ENCODE data around the gene CA7. TPM values are rescaled to one million over a fixed set of nuclear protein-coding genes. Genes with fewer than 3 reads are reported as not detected.
A peak's percentile ranks its signal among the peaks of the same experiment; 100 is the strongest.

The CA7 gene
- total RNA-seq, 1 donor = not detected

DNA sequence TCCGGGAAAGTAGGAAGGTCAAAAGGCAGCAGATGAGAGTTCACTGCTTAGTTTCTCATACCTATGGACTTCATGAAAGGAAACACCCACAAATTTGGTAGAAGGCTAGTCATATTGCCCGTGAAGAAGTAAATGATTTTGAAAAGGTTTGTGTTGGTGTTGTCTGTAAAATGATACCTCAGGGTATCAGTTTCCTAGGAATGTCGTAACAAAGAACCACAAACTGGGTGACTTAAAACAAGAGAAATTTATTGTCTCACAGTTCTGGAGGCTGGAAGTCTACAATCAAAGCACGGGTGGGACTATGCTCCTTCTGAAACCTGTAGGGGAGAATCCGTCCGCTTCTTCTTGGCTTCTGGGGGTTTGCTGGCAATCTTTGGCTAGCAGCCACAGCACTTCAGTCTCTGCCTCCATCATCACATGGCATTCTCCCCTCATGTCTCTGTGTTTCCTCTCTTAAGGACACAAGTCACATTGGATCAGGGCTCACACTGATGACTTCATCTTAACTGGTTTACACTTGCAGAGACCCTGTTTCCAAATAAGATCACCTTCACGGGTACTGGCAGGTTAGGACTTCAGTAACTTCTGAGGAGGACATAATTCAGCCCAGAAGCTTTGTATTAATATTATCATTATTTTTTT lies 11.4 kb upstream of the CA7 start:
- TF ChIP-seq, protein P1, sequence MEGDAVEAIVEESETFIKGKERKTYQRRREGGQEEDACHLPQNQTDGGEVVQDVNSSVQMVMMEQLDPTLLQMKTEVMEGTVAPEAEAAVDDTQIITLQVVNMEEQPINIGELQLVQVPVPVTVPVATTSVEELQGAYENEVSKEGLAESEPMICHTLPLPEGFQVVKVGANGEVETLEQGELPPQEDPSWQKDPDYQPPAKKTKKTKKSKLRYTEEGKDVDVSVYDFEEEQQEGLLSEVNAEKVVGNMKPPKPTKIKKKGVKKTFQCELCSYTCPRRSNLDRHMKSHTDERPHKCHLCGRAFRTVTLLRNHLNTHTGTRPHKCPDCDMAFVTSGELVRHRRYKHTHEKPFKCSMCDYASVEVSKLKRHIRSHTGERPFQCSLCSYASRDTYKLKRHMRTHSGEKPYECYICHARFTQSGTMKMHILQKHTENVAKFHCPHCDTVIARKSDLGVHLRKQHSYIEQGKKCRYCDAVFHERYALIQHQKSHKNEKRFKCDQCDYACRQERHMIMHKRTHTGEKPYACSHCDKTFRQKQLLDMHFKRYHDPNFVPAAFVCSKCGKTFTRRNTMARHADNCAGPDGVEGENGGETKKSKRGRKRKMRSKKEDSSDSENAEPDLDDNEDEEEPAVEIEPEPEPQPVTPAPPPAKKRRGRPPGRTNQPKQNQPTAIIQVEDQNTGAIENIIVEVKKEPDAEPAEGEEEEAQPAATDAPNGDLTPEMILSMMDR (IDR thresholded peaks at IDR 0.05; ENCODE audit: insufficient read depth, low read length) = no peak
- DNase-seq (ENCODE audit: low read depth) = peak; percentile 21

DNA sequence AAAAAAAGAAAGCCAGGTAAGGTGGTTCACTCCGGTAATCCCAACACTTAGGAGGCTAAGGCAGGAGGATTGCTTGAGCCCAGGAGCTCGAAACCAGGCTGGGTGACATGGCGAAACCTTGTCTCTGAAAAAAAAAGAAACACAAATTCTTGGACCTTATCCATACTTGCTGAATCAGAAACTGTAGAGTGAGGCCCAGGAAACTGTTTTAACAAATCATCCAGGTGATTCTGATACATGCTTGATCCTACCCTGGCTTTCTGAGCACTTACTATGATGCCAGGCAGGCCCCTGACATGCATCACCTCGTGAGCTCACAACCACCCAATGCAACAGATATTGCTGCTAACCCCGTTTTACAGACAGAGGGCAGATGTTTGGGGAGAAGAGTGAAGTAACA lies 9.5 kb upstream of the CA7 start:
- H3K4me3 ChIP-seq (ENCODE audit: low read depth, low read length) = no peak overlapping the region
- no peak for DNase-seq (ENCODE audit: low read depth)
- TF ChIP-seq, protein P1 (IDR thresholded peaks at IDR 0.05; ENCODE audit: insufficient read depth, low read length) = no peak

More for the DNA sequence above, 11.4 kb upstream of the CA7 start:
- no peak overlapping the region for H3K4me3 ChIP-seq (ENCODE audit: low read depth, low read length)

DNA sequence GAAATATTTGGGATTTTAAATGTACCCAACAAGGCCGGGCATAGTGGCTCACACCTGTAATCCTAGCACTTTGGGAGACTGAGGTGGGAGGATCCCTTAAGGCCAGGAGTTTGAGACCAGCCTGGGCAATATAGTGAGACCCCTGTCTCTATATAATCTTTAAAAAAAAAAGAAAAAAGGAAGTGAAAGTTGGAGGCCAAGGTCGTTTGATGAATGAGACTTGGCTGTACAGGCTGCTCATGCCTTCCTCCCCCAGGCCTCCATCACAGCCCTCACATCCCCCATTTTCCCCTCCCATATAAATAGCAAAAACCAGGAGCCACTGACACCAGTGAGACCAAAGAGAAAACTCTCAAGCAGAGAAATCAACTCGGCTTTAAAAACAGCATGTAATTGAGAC lies 3.3 kb upstream of the CA7 start:
- TF ChIP-seq, protein P1 (IDR thresholded peaks at IDR 0.05; ENCODE audit: insufficient read depth, low read length) = no peak
- no peak overlapping the region for H3K4me3 ChIP-seq (ENCODE audit: low read depth, low read length)
- no peak for DNase-seq (ENCODE audit: low read depth)

DNA sequence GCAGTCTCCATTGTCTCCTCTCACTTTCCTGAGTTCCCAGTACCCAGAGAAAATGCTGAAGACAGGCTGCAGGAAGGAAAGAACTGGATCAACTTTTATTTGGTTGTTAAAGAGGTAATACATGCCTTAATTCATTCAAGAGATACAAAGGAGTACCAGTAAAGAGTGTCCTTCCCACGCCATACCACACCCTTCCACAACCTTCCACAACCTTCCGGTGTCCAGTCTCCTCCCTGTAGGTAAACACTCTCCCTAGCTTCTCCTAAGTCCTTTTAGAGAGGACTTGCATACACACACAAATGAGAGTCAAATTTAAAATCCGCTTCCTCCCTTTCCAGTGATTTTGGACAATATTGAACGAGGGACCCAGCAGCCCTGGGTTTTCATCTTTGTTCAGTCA lies 2.8 kb upstream of the CA7 start:
- TF ChIP-seq, protein P1 (IDR thresholded peaks at IDR 0.05; ENCODE audit: insufficient read depth, low read length) = no peak
- H3K4me3 ChIP-seq (ENCODE audit: low read depth, low read length) = no peak overlapping the region
- no peak for DNase-seq (ENCODE audit: low read depth)

DNA sequence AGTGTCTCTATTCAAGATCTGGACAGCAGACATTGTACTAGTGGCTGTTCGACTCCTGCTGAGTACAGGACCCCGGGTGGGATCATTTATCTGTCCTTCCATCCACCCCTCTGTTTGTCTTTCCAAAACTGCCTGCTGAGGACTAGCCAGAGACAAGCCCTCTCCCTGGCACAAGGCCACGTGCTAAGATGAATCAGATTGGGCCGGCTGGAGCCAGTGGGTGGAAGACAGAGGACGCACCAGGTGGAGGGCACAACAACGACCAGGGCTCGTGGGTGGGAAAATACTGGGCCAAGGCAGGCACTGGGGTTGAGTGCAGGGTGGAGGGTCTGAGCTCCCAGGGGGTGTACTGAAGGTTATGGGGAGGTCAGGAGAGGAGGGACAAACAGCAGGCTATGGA lies 1.4 kb upstream of the CA7 start:
- TF ChIP-seq, protein P1 (IDR thresholded peaks at IDR 0.05; ENCODE audit: insufficient read depth, low read length) = no peak
- no peak overlapping the region for H3K4me3 ChIP-seq (ENCODE audit: low read depth, low read length)
- no peak for DNase-seq (ENCODE audit: low read depth)

DNA sequence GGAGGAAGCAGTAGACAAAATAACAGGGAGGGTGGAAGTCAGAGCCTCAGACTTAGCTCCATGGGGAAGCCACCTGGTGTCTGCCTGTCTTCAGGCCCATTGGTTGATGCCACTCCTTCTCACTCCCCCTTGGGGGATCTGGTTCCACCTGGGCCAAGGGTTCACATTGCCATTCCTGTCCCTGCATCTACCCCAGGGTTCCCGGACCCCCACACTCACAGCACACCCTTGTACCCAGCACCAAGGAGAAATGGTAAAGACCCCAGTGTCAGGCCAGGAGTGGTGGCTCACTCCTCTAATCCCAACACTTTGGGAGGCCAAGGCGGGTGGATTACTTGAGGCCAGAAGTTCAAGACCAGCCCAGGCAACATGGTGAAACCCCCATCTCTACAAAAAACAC lies 1.0 kb upstream of the CA7 start:
- TF ChIP-seq, protein P1 (IDR thresholded peaks at IDR 0.05; ENCODE audit: insufficient read depth, low read length) = no peak
- DNase-seq (ENCODE audit: low read depth) = no peak
- H3K4me3 ChIP-seq (ENCODE audit: low read depth, low read length) = no peak overlapping the region

DNA sequence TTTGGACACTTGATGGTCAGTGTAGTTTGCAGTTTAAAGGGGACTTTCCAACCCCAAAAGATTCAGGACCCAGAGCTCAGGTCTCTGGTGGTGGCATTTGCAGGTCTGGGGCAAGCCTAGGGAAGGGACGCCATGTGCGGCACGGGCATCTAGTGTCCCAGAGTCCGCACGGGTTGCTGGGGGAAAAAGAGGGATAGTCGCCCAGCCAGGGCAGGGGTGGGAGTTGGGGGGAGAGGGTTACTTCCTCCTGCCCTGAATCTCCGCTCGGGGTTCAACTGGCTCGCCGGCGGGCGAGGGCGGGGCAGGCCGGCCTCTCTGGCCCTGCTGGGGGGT lies 239 bp upstream of the CA7 start:
- H3K4me3 ChIP-seq (ENCODE audit: low read depth, low read length) = no peak overlapping the region
- DNase-seq (ENCODE audit: low read depth) = no peak

More for the DNA sequence above, 239 bp upstream of the CA7 start:
- TF ChIP-seq, protein P1 (IDR thresholded peaks at IDR 0.05; ENCODE audit: insufficient read depth, low read length) = no peak
